ENCODE measurements around the gene VPS41.
A peak's percentile ranks its signal among the peaks of the same experiment; 100 is the strongest.

Gene VPS41

GRCh38 chr7:38798552-38799267 is 110.3 kb downstream of the VPS41 start:
- DNase-seq, result no peak

DNA sequence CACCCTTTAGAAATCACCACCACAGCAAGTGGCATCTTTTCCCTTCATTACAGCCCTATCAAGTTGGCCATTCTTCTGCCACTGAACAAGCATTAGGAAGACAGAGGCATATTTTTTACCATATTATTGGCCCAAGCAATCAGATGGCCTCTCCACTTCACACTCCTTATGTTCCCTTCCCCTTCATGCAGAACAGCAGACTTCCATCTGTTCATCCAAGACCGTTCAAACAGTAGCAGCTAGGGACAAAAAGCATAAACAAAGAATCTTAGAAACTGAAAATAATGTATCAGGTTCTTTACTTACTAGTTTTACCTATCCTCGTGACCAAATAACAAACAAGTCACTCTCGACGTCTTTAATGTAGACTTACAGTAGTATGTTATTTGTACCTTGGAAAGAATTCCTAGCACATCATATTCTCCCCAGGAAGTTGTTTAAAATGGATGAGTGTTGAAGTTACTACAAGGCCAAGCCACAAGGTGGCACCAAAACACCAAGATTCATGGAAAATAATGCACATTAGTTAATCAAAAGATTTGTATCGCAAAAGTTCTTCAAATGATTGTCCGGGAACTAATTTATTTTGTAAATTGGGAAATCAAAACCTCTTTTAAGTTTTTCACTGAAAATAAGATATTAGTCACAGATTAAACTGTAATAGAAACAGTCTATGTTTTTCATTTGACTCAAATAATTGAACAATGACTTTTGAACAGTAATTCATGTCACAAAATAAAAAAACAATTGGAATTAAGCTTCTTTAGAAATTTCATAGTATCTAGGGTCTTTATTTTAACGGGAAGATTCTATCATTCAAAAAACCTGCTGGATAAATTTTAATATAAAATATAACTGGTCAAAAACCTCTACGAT is 112.1 kb downstream of the VPS41 start:
- peak; percentile 20 for DNase-seq

- DNase-seq, result no peak
Observed at GRCh38 chr7:38795593-38795992, 113.4 kb downstream of the VPS41 start.

GRCh38 chr7:38781991-38782390 is 127.0 kb downstream of the VPS41 start:
- no peak for DNase-seq

DNA sequence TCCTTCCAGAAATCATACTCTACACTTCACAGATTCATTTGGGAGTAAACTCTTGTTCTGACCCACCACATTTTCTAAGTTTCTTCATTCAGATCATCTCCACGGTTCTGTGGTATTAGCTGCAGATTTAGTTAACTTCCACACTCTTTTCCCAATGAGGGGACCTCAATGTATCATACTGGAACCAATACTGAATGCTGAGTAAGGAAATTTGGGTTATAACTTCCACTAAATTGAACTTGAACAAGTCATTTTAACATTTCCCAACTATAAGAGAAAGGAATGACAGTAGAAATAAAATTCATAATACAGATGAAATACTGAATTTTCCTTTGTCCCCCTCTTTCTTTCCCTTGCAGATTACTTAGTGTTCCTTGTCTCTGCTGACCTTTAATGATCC is 131.4 kb downstream of the VPS41 start:
- no peak for DNase-seq

GRCh38 chr7:38775506-38776175 is 133.3 kb downstream of the VPS41 start:
- DNase-seq, result no peak

- no peak for DNase-seq
Observed at GRCh38 chr7:38773430-38773829, 135.6 kb downstream of the VPS41 start.

GRCh38 chr7:38760226-38760625 is 148.8 kb downstream of the VPS41 start:
- no peak for DNase-seq

- DNase-seq, result no peak
Observed at GRCh38 chr7:38759028-38759427, 150.0 kb downstream of the VPS41 start.

GRCh38 chr7:38757931-38758330 is 151.1 kb downstream of the VPS41 start:
- no peak for DNase-seq

GRCh38 chr7:38756521-38756920 is 152.5 kb downstream of the VPS41 start:
- no peak for DNase-seq

DNA sequence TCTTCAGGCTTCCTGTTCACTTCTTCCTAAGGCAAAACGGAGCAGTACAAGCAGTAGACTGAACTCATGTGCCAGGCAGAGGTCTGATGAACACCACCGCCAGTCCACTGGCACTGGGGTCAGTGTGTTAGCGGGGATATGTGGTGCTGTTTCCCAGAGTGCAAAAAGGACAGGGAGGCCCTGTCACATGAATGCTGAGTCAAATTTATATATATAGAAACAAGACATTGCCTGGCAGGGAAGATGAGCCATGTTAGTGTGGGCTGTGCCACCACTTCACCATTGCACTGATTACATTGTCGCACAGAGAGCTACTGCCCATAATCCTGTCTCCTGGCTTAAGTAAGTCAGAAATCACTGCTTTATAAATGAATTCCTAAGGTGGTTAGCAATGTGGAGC is 155.6 kb downstream of the VPS41 start:
- DNase-seq, result no peak

DNA sequence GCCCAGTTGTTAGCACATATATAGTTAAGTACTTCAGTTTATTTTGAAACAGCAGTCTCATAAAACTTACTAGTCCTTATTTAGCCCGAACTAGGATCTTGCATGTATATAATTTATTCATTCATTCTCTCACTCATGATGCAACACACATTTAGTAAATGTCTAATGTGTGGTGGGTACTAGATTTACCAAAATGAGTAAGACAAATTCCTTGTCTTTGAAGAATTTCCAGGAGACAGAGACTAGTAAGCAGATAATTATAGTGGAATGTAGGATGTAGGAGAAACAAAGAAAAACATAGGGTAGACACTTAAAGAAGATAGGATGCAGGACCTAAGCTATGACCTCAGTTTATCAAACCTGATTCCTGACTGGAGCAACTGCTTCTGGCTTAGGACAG is 157.6 kb downstream of the VPS41 start:
- DNase-seq, result no peak

DNA sequence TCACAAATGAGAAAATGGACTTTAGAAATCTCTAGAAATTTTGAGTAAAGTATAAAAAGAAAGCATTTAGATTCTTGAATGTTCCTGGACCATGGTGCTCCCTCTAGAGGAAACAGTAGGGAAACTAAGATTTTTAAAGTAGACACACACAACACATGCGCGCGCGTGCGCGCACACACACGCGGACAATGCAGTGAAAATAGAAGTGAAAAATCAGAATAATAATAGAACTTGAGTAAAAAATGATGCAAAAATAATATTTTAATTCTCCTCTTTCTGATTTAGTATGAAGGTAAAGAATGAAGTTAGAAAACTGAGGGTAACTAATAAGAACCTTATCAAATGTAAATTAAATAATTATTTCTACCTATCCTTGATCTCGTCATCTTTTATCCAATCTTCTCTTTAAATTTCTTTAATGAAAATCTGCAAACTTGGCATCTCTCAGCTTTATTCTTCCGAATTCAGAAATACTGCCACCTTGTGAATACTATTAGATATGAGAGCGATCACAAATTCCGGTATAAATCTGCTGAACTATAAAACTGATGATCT is 160.9 kb downstream of the VPS41 start:
- no peak for DNase-seq

DNA sequence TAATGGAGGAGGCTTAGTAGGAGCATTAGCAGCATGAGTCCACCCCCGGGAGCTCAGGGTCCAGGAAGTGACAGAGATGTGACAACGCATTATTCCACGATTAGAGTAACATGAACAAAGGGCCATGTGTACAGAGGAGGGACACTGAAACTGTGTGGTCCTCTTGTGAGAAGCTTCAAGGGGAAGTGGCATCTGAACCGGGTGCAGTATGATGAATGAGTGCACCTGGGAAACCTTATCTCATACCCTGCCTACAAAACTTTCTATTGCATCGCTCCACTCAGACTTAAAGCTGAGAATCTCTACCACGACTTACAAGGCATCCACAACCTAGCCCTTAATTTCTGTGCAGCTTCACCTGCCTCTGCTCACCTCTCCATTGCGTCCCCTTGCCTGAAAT is 162.6 kb downstream of the VPS41 start:
- DNase-seq, result no peak

GRCh38 chr7:38744746-38745145 is 164.2 kb downstream of the VPS41 start:
- DNase-seq, result no peak

GRCh38 chr7:38743899-38744298 is 165.1 kb downstream of the VPS41 start:
- no peak for DNase-seq

GRCh38 chr7:38740041-38740440 is 168.9 kb downstream of the VPS41 start:
- DNase-seq, result no peak

- DNase-seq, result no peak
Observed at GRCh38 chr7:38736138-38736537, 172.9 kb downstream of the VPS41 start.

GRCh38 chr7:38731215-38731614 is 177.8 kb downstream of the VPS41 start:
- DNase-seq, result no peak

GRCh38 chr7:38728145-38728544 is 180.8 kb downstream of the VPS41 start:
- no peak for DNase-seq

GRCh38 chr7:38727184-38727940 is 181.6 kb downstream of the VPS41 start:
- DNase-seq, result no peak

GRCh38 chr7:38723327-38723726 is 185.7 kb downstream of the VPS41 start:
- no peak for DNase-seq
